IMR-90 (cell line): ENCODE data around the gene THADA.

ENCODE experiments used
- CEBPB ChIP-seq: IDR thresholded peaks from 2 replicates; pipeline ENCODE4 v1.6.1; 2012; ENCODE audit warnings: low read depth, low read length, improper control_type of control experiment
- FOS ChIP-seq: fragments of 150-350 bp; IDR thresholded peaks from 2 replicates; pipeline ENCODE4 v1.6.1; 2016; ENCODE audit warnings: low read depth, low read length
- MAFK ChIP-seq: IDR thresholded peaks from 2 replicates; pipeline ENCODE4 v1.6.1; 2012; ENCODE audit warnings: low read depth, low read length, improper control_type of control experiment
- MXI1 ChIP-seq: IDR thresholded peaks from 2 replicates; pipeline ENCODE4 v1.6.1; 2012; ENCODE audit warnings: low read depth, mild to moderate bottlenecking, low read length, moderate library complexity, borderline replicate concordance
- NFE2L2 ChIP-seq: fragments of 150-350 bp; IDR thresholded peaks from 2 replicates; pipeline ENCODE4 v1.6.1; 2016; ENCODE audit warnings: low read depth, mild to moderate bottlenecking, low read length
- POLR2A ChIP-seq: IDR thresholded peaks from 2 replicates; pipeline ENCODE4 v1.6.1; 2012; ENCODE audit warnings: mild to moderate bottlenecking, low read depth, low read length
- RAD21 ChIP-seq: IDR thresholded peaks from 2 replicates; pipeline ENCODE4 v1.6.1; 2012; ENCODE audit warnings: low read length, improper control_type of control experiment
- RCOR1 ChIP-seq: IDR thresholded peaks from 2 replicates; pipeline ENCODE4 v1.6.1; 2012; ENCODE audit warnings: mild to moderate bottlenecking, low read length, improper control_type of control experiment; ENCODE audit not compliant: insufficient replicate concordance
- RFX5 ChIP-seq: IDR thresholded peaks from 2 replicates; pipeline ENCODE4 v1.8.0; 2012; ENCODE audit warnings: low read depth, mild to moderate bottlenecking, low read length, moderate library complexity
- SMC3 ChIP-seq: fragments of 150-350 bp; IDR thresholded peaks from 2 replicates; pipeline ENCODE4 v1.6.1; 2016; ENCODE audit warnings: low read depth, mild to moderate bottlenecking, antibody characterized with exemption, low read length, moderate library complexity
- TF ChIP-seq, protein P1 (sequence below): conservative IDR thresholded peaks from 2 replicates; pipeline ENCODE4 v1.5.1; 2012; ENCODE audit warnings: mild to moderate bottlenecking, low read depth, low read length, improper control_type of control experiment
- TF ChIP-seq, protein P2 (sequence below): fragments of 150-350 bp; IDR thresholded peaks from 2 replicates; pipeline ENCODE4 v1.6.1; 2017; ENCODE audit warnings: mild to moderate bottlenecking, antibody characterized with exemption, low read length, low read depth

DNA sequence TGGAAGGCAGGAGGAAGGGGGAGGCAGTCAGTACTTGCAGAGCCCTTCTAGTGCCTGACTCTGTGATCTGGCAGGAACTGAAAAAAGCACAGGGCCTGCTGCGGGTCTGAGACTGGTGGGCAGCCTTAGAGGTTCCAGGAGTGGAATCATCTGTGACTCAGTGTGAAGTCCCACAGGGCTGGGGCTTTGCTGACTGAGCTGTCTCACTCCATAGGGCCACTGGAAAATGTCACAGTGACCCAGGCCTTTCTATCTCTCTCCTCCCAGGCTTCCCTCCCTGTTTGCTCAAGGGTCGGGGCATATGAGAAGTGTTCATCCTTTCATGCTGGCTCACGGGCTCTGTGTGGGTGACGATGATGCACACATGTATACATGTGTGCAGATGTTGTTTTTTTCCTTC is 322.3 kb downstream of the THADA start:
- TF ChIP-seq, protein P1, sequence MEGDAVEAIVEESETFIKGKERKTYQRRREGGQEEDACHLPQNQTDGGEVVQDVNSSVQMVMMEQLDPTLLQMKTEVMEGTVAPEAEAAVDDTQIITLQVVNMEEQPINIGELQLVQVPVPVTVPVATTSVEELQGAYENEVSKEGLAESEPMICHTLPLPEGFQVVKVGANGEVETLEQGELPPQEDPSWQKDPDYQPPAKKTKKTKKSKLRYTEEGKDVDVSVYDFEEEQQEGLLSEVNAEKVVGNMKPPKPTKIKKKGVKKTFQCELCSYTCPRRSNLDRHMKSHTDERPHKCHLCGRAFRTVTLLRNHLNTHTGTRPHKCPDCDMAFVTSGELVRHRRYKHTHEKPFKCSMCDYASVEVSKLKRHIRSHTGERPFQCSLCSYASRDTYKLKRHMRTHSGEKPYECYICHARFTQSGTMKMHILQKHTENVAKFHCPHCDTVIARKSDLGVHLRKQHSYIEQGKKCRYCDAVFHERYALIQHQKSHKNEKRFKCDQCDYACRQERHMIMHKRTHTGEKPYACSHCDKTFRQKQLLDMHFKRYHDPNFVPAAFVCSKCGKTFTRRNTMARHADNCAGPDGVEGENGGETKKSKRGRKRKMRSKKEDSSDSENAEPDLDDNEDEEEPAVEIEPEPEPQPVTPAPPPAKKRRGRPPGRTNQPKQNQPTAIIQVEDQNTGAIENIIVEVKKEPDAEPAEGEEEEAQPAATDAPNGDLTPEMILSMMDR = no peak
- TF ChIP-seq FOS (peak; percentile 41; the same call in 1 of the 2 replicates), POLR2A (no peak), RFX5 (no peak), SMC3 (no peak), CEBPB (no peak), RCOR1 (no peak), MAFK (peak; percentile 48), RAD21 (no peak), MXI1 (no peak), NFE2L2 (no peak)
- TF ChIP-seq, protein P2, sequence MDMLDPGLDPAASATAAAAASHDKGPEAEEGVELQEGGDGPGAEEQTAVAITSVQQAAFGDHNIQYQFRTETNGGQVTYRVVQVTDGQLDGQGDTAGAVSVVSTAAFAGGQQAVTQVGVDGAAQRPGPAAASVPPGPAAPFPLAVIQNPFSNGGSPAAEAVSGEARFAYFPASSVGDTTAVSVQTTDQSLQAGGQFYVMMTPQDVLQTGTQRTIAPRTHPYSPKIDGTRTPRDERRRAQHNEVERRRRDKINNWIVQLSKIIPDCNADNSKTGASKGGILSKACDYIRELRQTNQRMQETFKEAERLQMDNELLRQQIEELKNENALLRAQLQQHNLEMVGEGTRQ = no peak
